ENCODE data around the gene DHCR24.
"Not testable (repeated sequence)": the region's sequence is repeated elsewhere in the genome, so short reads cannot be mapped to it uniquely, and the experiment has no call there.

The DHCR24 gene

DNA sequence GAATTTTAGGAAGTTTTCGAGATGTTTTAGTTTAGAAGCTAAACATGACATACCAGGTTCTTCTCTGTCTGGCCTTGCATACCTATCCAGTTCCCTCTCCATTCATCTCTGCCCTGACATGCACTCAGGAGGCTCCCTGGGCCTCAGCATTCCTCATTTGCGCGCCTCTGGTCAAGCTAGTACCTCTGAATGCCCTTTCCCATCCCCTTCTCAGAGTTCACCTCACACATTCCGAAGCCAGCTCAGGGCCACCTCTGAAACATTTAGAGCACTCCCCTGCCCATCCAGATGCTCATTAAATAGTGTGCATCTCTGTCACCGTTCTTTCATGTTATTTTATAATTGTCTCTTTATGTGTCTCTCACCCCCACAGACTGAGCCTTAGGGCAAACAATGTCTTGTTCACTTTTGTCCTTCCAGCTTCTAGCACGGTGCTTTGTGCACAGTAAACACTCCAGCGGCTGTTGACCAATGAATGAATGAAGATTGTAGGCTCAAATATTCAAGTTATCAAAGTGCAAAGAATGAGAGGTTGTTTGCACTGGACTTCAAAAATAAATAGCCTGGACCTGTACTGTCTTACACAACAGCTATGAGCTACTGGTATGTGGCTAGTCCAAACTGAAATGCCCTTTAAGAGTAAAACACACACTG is 1.2 kb upstream of the DHCR24 start:
- no peak for DNase-seq (ENCODE audit: low spot score)

DNA sequence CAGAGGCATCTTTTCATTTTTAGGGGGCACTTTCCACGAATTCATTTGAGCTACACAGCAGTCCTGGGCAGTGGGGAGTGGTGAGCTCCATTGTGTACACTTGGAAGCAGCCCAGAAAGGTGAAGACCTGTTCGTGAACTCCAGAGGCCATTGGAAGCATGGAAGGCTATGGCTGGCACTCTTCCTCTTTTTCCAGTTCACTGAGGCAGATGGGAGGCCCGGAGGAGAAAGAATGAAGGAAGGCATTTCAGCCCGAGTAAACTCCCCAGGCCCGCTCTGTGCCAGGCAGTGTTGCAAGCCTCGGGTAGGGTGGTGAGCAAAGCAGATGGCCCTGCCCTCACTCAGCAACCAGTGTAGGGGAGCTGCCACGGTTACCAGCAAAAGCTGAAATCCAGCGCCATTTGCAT is 673 bp upstream of the DHCR24 start:
- DNase-seq (ENCODE audit: low spot score): peak; percentile 59

GRCh38 chr1:54885807-54886723 is 930 bp downstream of the DHCR24 start:
- DNase-seq (ENCODE audit: low spot score): peak; percentile 34

DNA sequence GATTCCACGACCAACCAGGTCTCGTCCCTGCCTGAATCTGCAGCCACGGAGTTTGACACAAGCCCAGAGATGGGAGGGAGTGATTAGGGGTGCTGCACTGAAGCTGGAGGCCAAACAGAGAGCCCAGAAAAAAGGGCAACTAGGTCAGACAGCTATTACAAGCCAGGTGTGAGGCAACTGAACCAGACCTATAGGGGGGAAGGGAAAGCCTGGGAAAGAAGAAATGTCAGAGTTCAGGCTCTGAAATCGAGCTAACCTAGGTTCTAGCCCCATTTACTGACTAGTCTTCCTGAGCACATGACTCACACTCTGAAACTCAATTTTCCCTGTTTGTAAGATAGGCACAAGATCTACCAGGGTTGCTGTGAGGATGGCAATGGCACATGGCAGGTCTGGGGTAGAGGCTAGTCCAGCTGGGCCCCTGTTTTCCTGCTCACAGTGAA is 1.7 kb downstream of the DHCR24 start:
- no peak for DNase-seq (ENCODE audit: low spot score)

DNA sequence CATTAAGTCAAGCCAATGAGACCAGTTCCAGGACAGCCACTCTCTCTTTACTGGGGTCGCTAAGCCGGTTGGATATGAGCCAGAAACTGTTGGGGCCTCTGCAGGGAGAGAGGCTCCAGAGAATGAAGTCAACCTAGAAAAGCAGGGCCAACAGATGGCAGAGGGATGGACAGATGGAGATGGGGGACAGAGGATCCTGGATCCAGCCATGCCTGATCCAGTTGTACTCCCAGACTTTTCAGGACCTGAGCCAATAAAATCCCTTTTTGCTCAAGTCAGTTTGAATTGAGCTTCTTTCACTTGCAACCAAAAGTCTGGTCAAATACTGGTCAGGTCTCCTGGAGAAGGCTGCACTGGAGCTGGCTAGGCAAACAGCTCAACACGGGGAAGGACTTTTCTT is 2.2 kb downstream of the DHCR24 start:
- DNase-seq (ENCODE audit: low spot score): no peak

DNA sequence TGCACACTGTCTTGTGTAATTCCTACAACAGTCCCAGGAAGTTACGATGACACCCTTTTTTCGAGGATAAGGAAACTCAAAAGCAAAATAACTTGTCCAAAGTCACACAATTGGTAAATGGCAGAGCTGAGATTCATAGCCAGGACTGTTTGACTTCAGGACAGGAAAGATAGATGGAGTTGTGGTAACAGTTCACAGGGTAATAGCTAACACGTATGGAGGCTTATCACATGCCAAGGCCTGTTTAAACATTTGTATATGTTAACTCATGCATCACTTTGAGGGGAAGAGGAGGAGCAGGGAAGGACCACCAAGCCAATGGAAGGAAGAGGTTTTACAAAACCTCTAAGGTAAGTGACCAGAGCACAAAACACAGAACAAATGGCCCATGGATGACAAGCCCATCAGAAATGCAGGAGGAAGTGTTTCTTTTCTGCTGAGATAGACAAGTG is 2.8 kb downstream of the DHCR24 start:
- DNase-seq (ENCODE audit: low spot score): no peak

- DNase-seq (ENCODE audit: low spot score): peak; percentile 59
Observed at GRCh38 chr1:54883349-54884102, 3.5 kb downstream of the DHCR24 start.

DNA sequence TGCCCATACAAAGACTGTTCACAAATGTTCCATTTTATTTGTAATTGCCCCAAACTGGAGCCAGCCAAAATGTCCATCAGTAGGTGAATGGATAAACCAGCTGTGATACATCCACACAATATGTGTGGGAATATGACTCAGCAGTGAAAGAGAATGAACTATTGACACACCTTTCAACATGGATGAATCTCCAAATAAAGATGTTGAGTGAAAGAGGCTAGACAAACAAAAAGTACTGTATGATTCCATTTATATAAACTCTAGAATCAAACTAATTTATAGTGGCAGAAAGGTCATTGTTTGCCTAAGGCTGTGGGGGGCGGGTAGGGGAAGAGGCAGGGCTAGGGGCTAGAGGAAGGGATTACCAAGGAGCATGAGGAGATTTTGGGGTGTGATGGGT is 4.5 kb downstream of the DHCR24 start:
- no peak for DNase-seq (ENCODE audit: low spot score)

DNA sequence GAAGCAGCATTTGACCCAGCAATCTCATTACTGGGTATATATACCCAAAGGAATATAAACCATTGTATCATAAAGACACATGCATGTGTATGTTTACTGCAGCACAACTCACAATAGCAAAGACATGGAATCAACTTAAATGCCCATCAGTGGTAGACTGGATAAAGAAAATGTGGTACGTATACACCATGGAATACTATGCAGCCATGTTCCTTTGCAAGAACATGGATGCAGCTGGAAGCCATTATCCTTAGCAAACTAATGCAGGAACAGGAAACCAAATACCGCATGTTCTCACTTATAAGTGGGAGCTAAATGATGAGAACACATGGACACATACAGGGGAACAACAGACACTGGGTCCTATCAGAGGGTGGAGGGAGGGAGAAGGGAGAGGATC is 5.4 kb downstream of the DHCR24 start:
- not testable (repeated sequence) for DNase-seq (ENCODE audit: low spot score)

DNA sequence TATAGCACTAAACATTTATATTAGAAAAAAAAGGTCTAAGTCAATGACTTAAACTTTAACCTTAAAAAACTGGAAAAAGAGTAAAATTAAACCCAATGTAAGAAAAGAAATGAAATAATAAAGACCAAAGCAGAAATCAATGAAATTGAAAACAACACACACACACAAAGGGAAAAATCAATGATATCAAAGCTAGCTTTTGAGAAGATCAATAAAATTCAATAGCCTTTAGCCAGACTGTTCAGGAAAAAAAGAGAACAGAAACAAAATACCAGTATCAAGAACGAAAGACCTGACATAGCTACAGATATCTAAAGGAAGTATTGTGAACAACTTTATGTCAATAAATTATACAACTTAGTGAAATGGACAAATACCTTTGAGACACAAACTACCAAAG is 7.1 kb downstream of the DHCR24 start:
- no peak for DNase-seq (ENCODE audit: low spot score)

- no peak for DNase-seq (ENCODE audit: low spot score)
Observed at GRCh38 chr1:54876814-54877213, 10.2 kb downstream of the DHCR24 start.

DNA sequence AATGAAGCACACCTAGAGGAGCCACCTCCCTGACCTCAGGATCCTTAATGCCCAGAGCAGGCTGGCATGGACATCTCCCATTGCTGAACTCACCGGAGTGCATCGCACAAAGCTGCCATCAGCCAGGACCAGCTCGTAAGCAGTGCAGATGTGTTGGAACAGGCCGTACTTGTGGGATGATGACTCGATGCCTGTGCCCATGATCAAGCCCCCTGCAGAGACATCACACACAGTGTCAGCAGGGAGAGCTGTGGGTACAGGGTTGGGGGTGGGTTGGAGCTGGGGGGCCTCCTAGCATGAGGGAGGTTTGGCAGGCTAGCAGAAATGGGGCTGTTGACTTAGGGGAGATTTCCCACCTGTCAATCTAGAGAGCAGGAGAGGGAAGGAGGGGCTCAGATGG is 12.0 kb downstream of the DHCR24 start:
- DNase-seq (ENCODE audit: low spot score): no peak

GRCh38 chr1:54874079-54874830 is 12.7 kb downstream of the DHCR24 start:
- DNase-seq (ENCODE audit: low spot score): no peak

DNA sequence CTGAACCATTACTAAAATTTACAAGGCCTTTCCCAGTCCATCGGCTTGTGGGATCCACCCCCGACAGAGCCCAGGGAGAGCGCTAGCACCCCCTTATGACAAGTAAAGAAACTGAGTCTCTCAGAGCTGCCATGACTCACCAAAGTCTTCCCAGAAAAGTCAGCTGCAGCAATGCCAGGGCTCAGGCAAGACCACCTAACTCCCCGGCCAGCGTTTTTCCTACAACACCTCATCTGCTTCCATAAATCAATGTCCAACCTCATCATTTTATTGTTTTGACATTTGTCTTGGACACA is 15.0 kb downstream of the DHCR24 start:
- DNase-seq (ENCODE audit: low spot score): peak; percentile 18

- DNase-seq (ENCODE audit: low spot score): no peak
Observed at GRCh38 chr1:54871275-54872035, 15.5 kb downstream of the DHCR24 start.

GRCh38 chr1:54870869-54871268 is 16.1 kb downstream of the DHCR24 start:
- no peak for DNase-seq (ENCODE audit: low spot score)

DNA sequence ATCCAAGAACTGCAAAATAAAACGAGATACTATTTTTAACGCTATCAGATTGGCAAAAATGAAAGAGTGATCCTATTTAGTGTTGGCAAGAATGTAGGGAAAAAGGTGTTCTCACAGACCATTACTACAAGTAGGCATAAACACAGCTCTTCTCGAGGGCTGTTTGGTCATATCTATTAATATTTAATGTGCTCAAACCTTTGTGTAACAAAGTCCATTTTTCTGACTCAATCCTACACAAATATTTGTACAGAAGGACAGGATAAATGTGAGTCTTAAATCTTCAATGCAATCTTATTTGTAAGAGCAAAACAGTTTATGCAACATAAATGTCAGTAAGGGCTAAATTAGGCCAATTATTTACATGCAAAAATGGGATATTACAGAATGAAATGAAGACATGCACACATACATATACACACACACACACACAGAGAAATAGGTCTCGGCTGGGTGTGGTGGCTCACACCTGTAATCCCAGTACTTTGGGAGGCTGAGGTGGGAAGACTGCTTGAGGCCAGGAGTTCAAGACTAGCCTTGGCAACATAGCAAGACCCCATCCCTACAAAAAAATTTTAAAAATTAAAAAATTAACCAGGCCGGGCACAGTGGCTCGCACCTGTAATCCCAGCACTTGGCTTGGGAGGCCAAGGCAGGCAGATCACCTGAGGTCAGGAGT is 17.7 kb downstream of the DHCR24 start:
- DNase-seq (ENCODE audit: low spot score): no peak

DNA sequence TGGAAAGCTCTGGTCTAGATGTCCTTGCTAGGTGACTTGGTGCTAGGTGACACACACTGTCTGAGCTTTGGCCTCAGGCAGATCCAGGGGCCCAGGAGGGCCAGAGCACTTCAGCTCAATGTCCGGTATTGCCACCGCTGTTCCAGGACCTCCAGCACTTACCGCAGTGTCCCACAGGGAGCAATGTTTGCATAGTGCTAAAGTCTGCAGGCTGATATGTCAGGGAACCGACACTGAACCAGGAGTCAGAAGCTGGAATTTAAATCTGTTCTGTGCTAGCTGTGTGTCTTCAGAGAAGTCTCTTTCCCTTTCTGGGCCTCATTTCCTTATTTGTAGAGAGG is 19.3 kb downstream of the DHCR24 start:
- no peak for DNase-seq (ENCODE audit: low spot score)

DNA sequence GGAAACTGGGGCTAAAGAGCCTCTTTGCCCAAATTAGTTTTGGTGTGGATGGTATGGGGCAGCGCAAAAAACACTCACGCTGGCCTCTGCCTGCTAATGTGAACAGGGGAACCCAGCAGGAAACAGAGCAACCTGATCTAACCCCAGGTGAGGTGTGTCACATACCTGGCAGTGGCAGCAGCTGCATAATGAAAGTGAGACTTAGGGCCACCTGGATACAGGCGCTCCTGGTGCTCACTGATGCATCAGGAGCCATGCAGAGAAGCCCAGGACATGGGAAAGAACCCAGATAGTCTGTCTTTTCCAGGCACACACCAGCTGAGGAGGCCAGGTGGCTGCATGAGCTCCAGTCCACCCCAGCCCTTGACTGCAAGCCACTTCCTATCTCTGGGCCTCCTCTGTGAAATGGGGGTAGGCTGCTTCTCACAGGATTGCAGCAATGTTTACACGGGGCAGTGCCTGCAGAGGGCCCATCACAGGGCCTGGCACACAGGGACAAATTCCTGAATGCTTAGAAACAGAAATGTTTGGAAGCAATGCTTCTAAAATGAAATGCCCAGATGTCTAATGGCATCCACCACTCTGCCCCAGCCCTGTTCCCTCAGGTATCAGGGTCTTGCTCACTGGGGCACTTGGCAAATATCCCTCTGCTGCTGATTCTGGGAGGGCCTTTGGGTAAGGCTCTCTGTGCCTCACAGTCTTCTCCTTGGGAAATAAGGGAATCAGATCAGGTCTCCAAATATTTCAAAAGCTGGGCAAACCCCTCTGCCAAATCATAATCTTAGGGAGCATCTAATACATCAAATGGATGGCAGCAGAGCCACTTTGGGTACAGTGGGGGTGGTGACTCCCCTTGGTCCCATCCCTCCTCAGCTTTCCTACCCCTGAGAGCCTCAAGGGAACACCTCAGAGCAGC is 19.9 kb downstream of the DHCR24 start:
- DNase-seq (ENCODE audit: low spot score): peak; percentile 20
